Tibial nerve (tissue), 4 donors: Measurements from ENCODE around the gene KIAA1217. TPM values are rescaled to one million over a fixed set of nuclear protein-coding genes. Genes with fewer than 3 reads are reported as not detected.

Experiments used
- DNase-seq, 2 donors: peaks; one replicate each; pipeline ENCODE4 v3.0.0-alpha.2; 2019; ENCODE audit warnings: low spot score in 2 of 2
- H3K27ac ChIP-seq, 4 donors: fragments of 200-600 bp; sonication (generic) in 3 of 4; one replicate each; pipeline ENCODE4 v1.5.1; 2017 to 2019; ENCODE audit warnings: mild to moderate bottlenecking in 1 of 4
- H3K27me3 ChIP-seq, 2 donors: fragments of 200-600 bp; sonication (generic) in 1 of 2; one replicate each; pipeline versions ENCODE4 v1.5.1 to v1.6.0; 2017 to 2019
- H3K36me3 ChIP-seq, 3 donors: fragments of 200-600 bp; sonication (generic); one replicate each; pipeline ENCODE4 v1.5.1; 2018 to 2019
- H3K4me1 ChIP-seq, 4 donors: fragments of 200-600 bp; sonication (generic) in 3 of 4; one replicate each; pipeline ENCODE4 v1.5.1; 2017 to 2019
- H3K4me3 ChIP-seq, 4 donors: fragments of 200-600 bp; sonication (generic) in 3 of 4; one replicate each; pipeline ENCODE4 v1.5.1; 2017 to 2019; ENCODE audit warnings: mild to moderate bottlenecking in 1 of 4, moderate library complexity in 1 of 4
- H3K9me3 ChIP-seq, 4 donors: fragments of 200-600 bp; sonication (generic) in 3 of 4; one replicate each; pipeline ENCODE4 v1.5.1; 2017 to 2019
- EP300 ChIP-seq, 2 donors: sonication (generic); formaldehyde crosslinking; IDR thresholded peaks; one replicate each; pipeline ENCODE4 v1.6.1; 2017; ENCODE audit warnings: antibody characterized with exemption in 2 of 2, mild to moderate bottlenecking in 1 of 2
- POLR2A ChIP-seq, 2 donors: fragments of 450-650 bp; IDR thresholded peaks; one replicate each; pipeline ENCODE4 v1.6.1; 2017; ENCODE audit warnings: antibody characterized with exemption in 2 of 2, mild to moderate bottlenecking in 2 of 2, moderate library complexity in 2 of 2
- WGBS, 2 donors: methylation state at CpG; one replicate each; pipeline ENCODE4 v1.1.5; 2018; 5-methylcytosine and 5-hydroxymethylcytosine counted together
- total RNA-seq, 4 donors: library from RNA; depleted of rRNA; stranded (reverse); fragments of >200 nt; gene quantifications; one replicate each; pipeline ENCODE4 v1.1.0, GENCODE V29; 2016
- TF ChIP-seq, protein P1 (sequence below), 5 experiments: fragments of 200-600 bp in 3 of 5; fragments of 450-650 bp in 2 of 5; sonication (generic) in 3 of 5; IDR thresholded peaks; one replicate each; pipeline ENCODE4 v1.5.1; 2016 to 2019; ENCODE audit warnings: antibody characterized with exemption in 5 of 5, mild to moderate bottlenecking in 3 of 5, moderate library complexity in 2 of 5

KIAA1217 gene
- total RNA-seq, 4 donors from 2014 or later, result 38.5 to 88.1 (median 58.3) TPM

DNA sequence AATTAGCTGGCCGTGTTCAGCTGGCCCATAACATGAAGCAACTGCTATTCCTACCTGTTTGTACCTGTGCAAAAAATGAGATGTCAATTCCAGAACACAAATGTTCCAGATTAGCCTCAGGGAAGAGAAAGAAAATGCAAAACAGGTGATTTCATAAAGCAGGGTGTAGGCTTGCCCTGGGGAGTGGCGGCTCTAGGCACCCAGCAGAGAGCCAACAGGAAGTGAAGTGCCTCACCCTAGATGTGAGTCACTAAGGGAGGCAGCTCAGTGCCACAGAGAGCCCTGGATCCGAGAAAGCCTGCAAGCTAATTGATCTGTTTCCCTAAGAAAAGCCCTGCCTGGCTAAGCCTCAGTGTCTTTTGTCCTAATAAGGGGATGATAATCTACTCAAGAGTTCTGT, 274.8 kb downstream of the KIAA1217 start:
- Histone ChIP-seq H3K4me1 (peaks cover 0 to 12% (median 0%) of the 10 kb centered on the region in 4 donors), H3K4me3 (no peak overlapping the region), H3K36me3 (peaks cover 0 to 36% (median 0%) of the 10 kb centered on the region in 3 donors), H3K27me3 (no peaks in the 10 kb centered on the region), H3K27ac (no peak overlapping the region), H3K9me3 (no peaks in the 10 kb centered on the region)
- WGBS, 2 donors, result 81% methylated on average over 3 of the region's 3 CpGs
- TF ChIP-seq, protein P1, sequence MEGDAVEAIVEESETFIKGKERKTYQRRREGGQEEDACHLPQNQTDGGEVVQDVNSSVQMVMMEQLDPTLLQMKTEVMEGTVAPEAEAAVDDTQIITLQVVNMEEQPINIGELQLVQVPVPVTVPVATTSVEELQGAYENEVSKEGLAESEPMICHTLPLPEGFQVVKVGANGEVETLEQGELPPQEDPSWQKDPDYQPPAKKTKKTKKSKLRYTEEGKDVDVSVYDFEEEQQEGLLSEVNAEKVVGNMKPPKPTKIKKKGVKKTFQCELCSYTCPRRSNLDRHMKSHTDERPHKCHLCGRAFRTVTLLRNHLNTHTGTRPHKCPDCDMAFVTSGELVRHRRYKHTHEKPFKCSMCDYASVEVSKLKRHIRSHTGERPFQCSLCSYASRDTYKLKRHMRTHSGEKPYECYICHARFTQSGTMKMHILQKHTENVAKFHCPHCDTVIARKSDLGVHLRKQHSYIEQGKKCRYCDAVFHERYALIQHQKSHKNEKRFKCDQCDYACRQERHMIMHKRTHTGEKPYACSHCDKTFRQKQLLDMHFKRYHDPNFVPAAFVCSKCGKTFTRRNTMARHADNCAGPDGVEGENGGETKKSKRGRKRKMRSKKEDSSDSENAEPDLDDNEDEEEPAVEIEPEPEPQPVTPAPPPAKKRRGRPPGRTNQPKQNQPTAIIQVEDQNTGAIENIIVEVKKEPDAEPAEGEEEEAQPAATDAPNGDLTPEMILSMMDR (IDR thresholded peaks at IDR 0.05), result no peak
- no peak for TF ChIP-seq EP300 (IDR thresholded peaks at IDR 0.05)
- no peak for TF ChIP-seq POLR2A (IDR thresholded peaks at IDR 0.05)
- DNase-seq, result no peak

DNA sequence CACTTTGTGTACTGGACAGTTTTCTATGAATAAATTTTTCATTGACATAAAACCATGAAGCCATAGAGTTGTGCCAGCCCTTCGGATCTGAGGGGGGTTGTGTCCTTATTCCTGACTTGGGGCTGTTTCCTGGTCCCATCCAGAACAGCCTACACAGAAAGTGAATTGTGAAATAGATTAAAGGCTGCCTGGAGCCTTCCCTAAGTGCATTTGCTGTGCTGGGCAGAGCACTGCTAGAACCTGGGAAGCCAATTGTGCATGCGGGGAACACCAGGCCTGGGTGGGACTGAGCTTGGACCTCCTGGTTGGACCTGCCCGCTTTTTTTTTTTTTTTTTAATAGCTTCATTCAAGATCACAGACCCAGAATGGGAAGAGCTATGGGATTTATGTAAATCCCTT, 275.8 kb downstream of the KIAA1217 start:
- Histone ChIP-seq H3K27ac (no peak overlapping the region), H3K4me3 (no peak overlapping the region), H3K27me3 (no peaks in the 10 kb centered on the region), H3K9me3 (no peaks in the 10 kb centered on the region), H3K36me3 (peaks cover 0 to 30% (median 0%) of the 10 kb centered on the region in 3 donors), H3K4me1 (peaks cover 0 to 12% (median 0%) of the 10 kb centered on the region in 4 donors)
- no peak for DNase-seq
- no peak for TF ChIP-seq POLR2A (IDR thresholded peaks at IDR 0.05)
- TF ChIP-seq EP300 (IDR thresholded peaks at IDR 0.05), result no peak
- TF ChIP-seq, protein P1 (IDR thresholded peaks at IDR 0.05), result no peak
- 76 to 91% methylated on average over 3 of the region's 3 CpGs for WGBS, 2 donors

DNA sequence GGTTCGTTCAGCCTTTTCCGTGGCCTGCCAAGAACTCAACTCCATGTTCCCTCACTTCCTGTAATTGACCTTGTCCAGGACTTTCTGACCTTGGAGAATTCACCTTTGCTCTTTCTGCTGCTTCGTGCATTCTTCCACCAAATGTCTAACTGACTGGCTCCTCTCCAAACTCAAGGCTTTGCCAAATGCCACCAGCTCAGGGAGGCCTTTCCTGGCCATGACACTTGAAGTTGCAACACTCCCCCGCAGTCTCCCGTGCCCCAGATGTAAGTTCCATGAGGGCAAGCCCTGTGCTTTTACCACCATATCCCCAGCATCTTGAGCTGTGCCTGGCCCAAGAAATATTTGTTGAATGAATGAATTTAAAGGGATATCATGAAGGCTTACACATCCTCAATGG, 276.4 kb downstream of the KIAA1217 start:
- DNase-seq, result no peak
- no peak overlapping the region for H3K27ac ChIP-seq
- WGBS, 2 donors, result 46 to 48% methylated on average over 5 of the region's 5 CpGs
- H3K27me3 ChIP-seq, result no peaks in the 10 kb centered on the region
- TF ChIP-seq, protein P1 (IDR thresholded peaks at IDR 0.05), result no peak
- TF ChIP-seq EP300 (IDR thresholded peaks at IDR 0.05) (no peak), POLR2A (IDR thresholded peaks at IDR 0.05) (no peak)
- H3K36me3 ChIP-seq, result peaks cover 0 to 26% (median 0%) of the 10 kb centered on the region in 3 donors
- peaks cover 0 to 12% (median 0%) of the 10 kb centered on the region in 4 donors for H3K4me1 ChIP-seq
- H3K9me3 ChIP-seq, result no peaks in the 10 kb centered on the region
- no peak overlapping the region for H3K4me3 ChIP-seq

DNA sequence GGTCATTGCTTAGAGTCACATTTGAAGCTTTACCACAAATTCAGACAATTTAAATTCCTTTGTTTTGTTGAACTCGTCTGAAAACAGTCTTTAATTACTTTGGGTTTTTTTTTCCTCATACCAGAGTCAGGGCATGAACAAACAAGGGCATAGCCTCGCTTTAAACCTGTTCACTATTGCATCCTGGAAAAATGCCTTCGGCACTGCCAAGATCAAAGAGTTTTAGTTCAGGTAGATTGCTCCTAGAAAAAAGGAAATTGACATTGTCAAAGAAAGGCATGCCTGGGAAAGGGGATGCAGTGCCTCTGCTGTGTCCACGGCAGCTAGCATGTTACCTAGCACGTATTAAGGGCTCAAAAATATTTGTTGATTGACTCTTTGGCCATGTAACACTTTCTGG, 279.7 kb downstream of the KIAA1217 start:
- H3K9me3 ChIP-seq, result no peaks in the 10 kb centered on the region
- no peak overlapping the region for H3K27ac ChIP-seq
- WGBS, 2 donors, result 66 to 79% methylated on average over 5 of the region's 5 CpGs
- no peaks in the 10 kb centered on the region for H3K27me3 ChIP-seq
- H3K4me1 ChIP-seq, result peaks cover 0 to 9% (median 0%) of the 10 kb centered on the region in 4 donors
- H3K36me3 ChIP-seq, result peaks cover 0 to 30% (median 0%) of the 10 kb centered on the region in 3 donors
- no peak overlapping the region for H3K4me3 ChIP-seq
- TF ChIP-seq, protein P1 (IDR thresholded peaks at IDR 0.05), result no peak
- no peak for TF ChIP-seq POLR2A (IDR thresholded peaks at IDR 0.05)
- no peak for TF ChIP-seq EP300 (IDR thresholded peaks at IDR 0.05)
- DNase-seq, result no peak

DNA sequence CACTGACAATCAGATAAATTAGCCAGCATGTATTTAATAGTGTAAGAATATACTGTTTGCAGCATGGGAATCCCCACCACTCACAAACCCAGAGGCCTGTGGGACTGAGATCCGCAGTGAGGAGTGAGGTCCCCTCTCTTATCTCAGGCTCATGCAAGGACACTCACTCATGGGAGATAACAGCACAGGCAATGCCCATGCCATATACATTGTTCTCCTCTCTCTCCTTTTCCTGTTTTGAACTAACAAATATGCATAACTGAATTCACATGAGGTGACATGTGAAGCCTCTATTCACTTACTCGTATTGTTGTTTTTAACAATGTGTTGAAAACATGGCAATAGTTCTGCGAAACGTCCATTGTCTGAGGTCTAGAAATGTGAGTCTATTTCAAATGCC, 284.2 kb downstream of the KIAA1217 start:
- DNase-seq, result no peak
- 86 to 89% methylated on average over 4 of the region's 4 CpGs for WGBS, 2 donors
- Histone ChIP-seq H3K36me3 (peaks cover 0 to 29% (median 0%) of the 10 kb centered on the region in 3 donors), H3K27me3 (no peaks in the 10 kb centered on the region), H3K9me3 (no peaks in the 10 kb centered on the region), H3K4me3 (no peak overlapping the region), H3K4me1 (no peaks in the 10 kb centered on the region), H3K27ac (no peak overlapping the region)
- TF ChIP-seq, protein P1 (IDR thresholded peaks at IDR 0.05), result no peak
- TF ChIP-seq EP300 (IDR thresholded peaks at IDR 0.05) (no peak), POLR2A (IDR thresholded peaks at IDR 0.05) (no peak)
